GM23338 (cell line): ENCODE data around the gene PACSIN1.

ENCODE experiments used
- EZH2 ChIP-seq: fragments of 200-600 bp; sonication (generic); IDR thresholded peaks from one replicate; pipeline ENCODE4 v1.8.0; 2017; ENCODE audit warnings: antibody characterized with exemption, mild to moderate bottlenecking, low read depth; ENCODE audit not compliant: unreplicated experiment
- TF ChIP-seq, protein P1 (sequence below), 2 experiments: fragments of 200-600 bp in 1 of 2; sonication (generic) in 1 of 2; conservative IDR thresholded peaks; 2 replicates each; pipeline versions ENCODE4 v1.5.1 to v1.6.1; 2016 to 2017; ENCODE audit warnings: antibody characterized with exemption in 2 of 2, low read depth in 2 of 2, mild to moderate bottlenecking in 2 of 2, moderate library complexity in 1 of 2

DNA sequence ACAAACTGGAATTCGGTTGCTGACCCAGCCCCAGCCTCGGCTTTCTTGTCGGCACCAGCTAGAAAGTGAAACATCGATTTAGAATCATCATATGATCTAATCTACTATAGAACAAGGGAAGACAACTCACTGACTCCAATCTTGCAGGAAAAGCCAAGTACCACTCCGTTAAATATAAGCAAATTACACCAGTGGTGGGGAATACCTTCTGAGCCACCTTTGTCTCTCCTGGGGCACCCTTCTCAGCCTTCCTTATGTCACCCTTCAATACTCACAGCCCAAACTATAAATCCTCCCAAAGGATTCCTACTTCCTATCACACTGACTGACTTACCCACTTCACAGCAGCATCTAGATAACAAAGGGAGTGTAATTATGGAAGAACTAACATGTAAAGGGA lies 47.5 kb upstream of the PACSIN1 start:
- TF ChIP-seq, protein P1, sequence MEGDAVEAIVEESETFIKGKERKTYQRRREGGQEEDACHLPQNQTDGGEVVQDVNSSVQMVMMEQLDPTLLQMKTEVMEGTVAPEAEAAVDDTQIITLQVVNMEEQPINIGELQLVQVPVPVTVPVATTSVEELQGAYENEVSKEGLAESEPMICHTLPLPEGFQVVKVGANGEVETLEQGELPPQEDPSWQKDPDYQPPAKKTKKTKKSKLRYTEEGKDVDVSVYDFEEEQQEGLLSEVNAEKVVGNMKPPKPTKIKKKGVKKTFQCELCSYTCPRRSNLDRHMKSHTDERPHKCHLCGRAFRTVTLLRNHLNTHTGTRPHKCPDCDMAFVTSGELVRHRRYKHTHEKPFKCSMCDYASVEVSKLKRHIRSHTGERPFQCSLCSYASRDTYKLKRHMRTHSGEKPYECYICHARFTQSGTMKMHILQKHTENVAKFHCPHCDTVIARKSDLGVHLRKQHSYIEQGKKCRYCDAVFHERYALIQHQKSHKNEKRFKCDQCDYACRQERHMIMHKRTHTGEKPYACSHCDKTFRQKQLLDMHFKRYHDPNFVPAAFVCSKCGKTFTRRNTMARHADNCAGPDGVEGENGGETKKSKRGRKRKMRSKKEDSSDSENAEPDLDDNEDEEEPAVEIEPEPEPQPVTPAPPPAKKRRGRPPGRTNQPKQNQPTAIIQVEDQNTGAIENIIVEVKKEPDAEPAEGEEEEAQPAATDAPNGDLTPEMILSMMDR (conservative IDR thresholded peaks at IDR 0.05; ENCODE audit: low read depth in 2 of 2), result no peak
- TF ChIP-seq EZH2, result no peak
